Smooth muscle cell (in vitro differentiated cells): ENCODE data around the gene NELFA. TPM values are rescaled to one million over a fixed set of nuclear protein-coding genes. Genes with fewer than 3 reads are reported as not detected.

Source experiments
- DNase-seq: peaks from one replicate; lab custom pipeline; 2025; ENCODE audit not compliant: unreplicated experiment; lab: John Stamatoyannopoulos, UW
- H2AFZ ChIP-seq: fragments of 200-600 bp; sonication (generic); 2 replicates; pipeline ENCODE4 v1.6.0; 2016; ENCODE audit warnings: antibody characterized with exemption, low read depth, mild to moderate bottlenecking
- H3F3A ChIP-seq: fragments of 200-600 bp; sonication (generic); 2 replicates; pipeline ENCODE4 v1.6.0; 2017; ENCODE audit warnings: antibody characterized with exemption, low read depth
- H3K27ac ChIP-seq: fragments of 200-600 bp; sonication (generic); 2 replicates; pipeline ENCODE4 v1.5.1; 2016; ENCODE audit warnings: low read depth, mild to moderate bottlenecking
- H3K27me3 ChIP-seq: fragments of 200-600 bp; sonication (generic); 2 replicates; pipeline ENCODE4 v1.6.1; 2016; ENCODE audit warnings: low read depth, mild to moderate bottlenecking
- H3K36me3 ChIP-seq: fragments of 200-600 bp; sonication (generic); 2 replicates; pipeline ENCODE4 v1.5.1; 2016; ENCODE audit warnings: low read depth
- H3K4me1 ChIP-seq: fragments of 200-600 bp; sonication (generic); 2 replicates; pipeline ENCODE4 v1.5.1; 2016; ENCODE audit warnings: low read depth
- H3K4me2 ChIP-seq: fragments of 200-600 bp; sonication (generic); 2 replicates; pipeline ENCODE4 v1.6.0; 2016; ENCODE audit warnings: mild to moderate bottlenecking
- H3K4me3 ChIP-seq: fragments of 200-600 bp; sonication (generic); 2 replicates; pipeline ENCODE4 v1.5.1; 2016; ENCODE audit warnings: mild to moderate bottlenecking
- H3K79me2 ChIP-seq: fragments of 200-600 bp; sonication (generic); 2 replicates; pipeline ENCODE4 v1.6.0; 2016; ENCODE audit warnings: low read depth, mild to moderate bottlenecking
- H3K9ac ChIP-seq: fragments of 200-600 bp; sonication (generic); 2 replicates; pipeline ENCODE4 v1.6.0; 2016; ENCODE audit warnings: low read depth
- H3K9me3 ChIP-seq: fragments of 200-600 bp; sonication (generic); replicated peaks from 2 replicates; pipeline ENCODE4 v1.5.1; 2016; ENCODE audit warnings: low read depth
- H4K20me1 ChIP-seq: fragments of 200-600 bp; sonication (generic); 2 replicates; pipeline ENCODE4 v1.6.0; 2016; ENCODE audit warnings: low read depth
- WGBS: methylation state at CpG from one replicate; pipeline ENCODE4 v1.1.7; 2016; ENCODE audit warnings: low lambda C conversion rate; 5-methylcytosine and 5-hydroxymethylcytosine counted together
- polyA plus RNA-seq: library from polyadenylated mRNA; unstranded; fragments of >200 nt; fragmentation: Nextera tagmentation; extraction: Ambion mirVana; gene quantifications from 2 replicates; pipeline ENCODE4 v1.2.1, GENCODE V29; 2016
- total RNA-seq: library from RNA; depleted of rRNA; stranded (reverse); fragments of >200 nt; gene quantifications from 2 replicates; pipeline ENCODE4 v1.2.3, GENCODE V29; 2014
- TF ChIP-seq, protein P1 (sequence below): fragments of 200-600 bp; sonication (generic); IDR thresholded peaks from 2 replicates; pipeline ENCODE4 v1.5.1; 2017; ENCODE audit warnings: borderline replicate concordance, mild to moderate bottlenecking, antibody characterized with exemption; ENCODE audit not compliant: insufficient read depth, poor library complexity, severe bottlenecking

Gene NELFA
- total and polyA plus RNA-seq, 2 experiments from 2014 or later: 16.3 to 33.7 TPM

DNA sequence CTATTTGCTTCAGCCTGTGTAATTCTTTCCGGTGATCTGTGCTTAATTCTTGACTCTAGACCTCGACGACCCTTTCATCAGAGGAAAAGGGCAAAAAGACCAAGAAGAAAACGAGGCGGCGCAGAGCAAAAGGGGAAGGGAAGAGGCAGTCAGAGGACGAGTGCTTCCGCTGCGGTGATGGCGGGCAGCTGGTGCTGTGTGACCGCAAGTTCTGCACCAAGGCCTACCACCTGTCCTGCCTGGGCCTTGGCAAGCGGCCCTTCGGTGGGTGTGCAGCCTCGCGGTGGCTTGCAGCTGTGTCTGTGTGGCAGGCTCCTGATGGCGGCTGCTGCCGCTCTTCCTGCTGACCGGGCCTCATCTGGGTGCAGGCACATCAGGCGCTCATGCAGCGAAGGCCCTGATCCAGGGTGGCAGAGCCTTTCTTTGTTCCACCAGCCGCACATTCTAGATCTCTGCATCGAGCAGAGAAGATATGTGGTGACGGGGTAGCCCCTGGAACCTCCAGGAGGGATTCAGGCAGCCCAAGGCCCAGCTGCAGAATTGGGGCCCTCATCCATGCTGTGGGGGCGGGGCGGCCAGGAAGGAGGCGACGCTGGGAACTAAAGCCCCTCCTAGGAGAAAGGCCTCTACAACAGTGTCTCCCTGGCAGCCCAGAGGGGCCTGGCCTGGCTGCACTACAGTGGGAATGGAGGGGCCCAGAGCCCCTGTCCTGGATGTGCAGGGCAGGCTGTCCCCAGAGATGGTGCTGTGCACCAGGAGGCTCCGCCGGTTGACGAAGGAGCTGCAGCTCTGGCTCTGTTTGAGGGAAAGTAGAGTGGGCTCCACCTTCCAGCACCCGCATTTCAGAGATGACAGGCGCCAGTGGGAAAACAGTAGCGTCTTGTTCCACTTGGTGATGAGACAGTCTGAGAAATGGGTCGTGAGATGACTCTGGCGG is 32.1 kb downstream of the NELFA start:
- no peaks in the 10 kb centered on the region for H3K27me3 ChIP-seq
- no peaks in the 10 kb centered on the region for H3K9me3 ChIP-seq
- 97% methylated on average over 35 of the region's 35 CpGs for WGBS
- TF ChIP-seq, protein P1, sequence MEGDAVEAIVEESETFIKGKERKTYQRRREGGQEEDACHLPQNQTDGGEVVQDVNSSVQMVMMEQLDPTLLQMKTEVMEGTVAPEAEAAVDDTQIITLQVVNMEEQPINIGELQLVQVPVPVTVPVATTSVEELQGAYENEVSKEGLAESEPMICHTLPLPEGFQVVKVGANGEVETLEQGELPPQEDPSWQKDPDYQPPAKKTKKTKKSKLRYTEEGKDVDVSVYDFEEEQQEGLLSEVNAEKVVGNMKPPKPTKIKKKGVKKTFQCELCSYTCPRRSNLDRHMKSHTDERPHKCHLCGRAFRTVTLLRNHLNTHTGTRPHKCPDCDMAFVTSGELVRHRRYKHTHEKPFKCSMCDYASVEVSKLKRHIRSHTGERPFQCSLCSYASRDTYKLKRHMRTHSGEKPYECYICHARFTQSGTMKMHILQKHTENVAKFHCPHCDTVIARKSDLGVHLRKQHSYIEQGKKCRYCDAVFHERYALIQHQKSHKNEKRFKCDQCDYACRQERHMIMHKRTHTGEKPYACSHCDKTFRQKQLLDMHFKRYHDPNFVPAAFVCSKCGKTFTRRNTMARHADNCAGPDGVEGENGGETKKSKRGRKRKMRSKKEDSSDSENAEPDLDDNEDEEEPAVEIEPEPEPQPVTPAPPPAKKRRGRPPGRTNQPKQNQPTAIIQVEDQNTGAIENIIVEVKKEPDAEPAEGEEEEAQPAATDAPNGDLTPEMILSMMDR: no peak
- H3K79me2 ChIP-seq: no peaks in the 10 kb centered on the region
- no peak overlapping the region for H3K9ac ChIP-seq
- DNase-seq: no peak
- H3K36me3 ChIP-seq: no peaks in the 10 kb centered on the region
- no peak overlapping the region for H3K4me3 ChIP-seq
- no peak overlapping the region for H3K4me2 ChIP-seq
- no peaks in the 10 kb centered on the region for H4K20me1 ChIP-seq
- H3K27ac ChIP-seq: no peak overlapping the region
- H3F3A ChIP-seq: no peaks in the 10 kb centered on the region
- no peak overlapping the region for H2AFZ ChIP-seq
- no peaks in the 10 kb centered on the region for H3K4me1 ChIP-seq

DNA sequence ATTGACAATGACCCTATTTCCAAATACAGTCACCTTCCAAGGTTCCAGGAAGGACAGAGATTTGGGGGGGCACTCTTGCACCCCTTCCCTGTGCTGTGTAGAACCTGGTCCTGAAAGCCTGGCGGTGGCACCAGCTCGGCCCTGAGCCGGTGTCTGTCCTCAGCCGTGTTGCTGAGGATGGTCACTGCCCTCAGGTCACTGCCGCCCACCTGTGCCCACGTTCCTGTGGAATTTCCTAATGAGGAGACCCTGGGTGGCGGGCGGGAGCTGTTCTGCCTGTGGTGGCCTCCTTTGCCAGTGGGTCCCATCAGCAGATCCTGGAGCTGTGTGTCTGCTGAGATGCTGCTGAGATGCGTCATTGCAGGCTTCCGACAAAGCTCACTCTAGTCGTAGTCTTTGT is 32.9 kb downstream of the NELFA start:
- H3K4me3 ChIP-seq: no peak overlapping the region
- H3K9ac ChIP-seq: no peak overlapping the region
- H3K79me2 ChIP-seq: no peaks in the 10 kb centered on the region
- DNase-seq: no peak
- no peaks in the 10 kb centered on the region for H3K36me3 ChIP-seq
- H3K4me2 ChIP-seq: no peak overlapping the region
- no peak overlapping the region for H2AFZ ChIP-seq
- H3F3A ChIP-seq: no peaks in the 10 kb centered on the region
- H3K9me3 ChIP-seq: no peaks in the 10 kb centered on the region
- no peaks in the 10 kb centered on the region for H3K27me3 ChIP-seq
- no peak overlapping the region for H3K27ac ChIP-seq
- TF ChIP-seq, protein P1: no peak
- no peaks in the 10 kb centered on the region for H3K4me1 ChIP-seq
- WGBS: 98% methylated on average over 11 of the region's 11 CpGs
- H4K20me1 ChIP-seq: no peaks in the 10 kb centered on the region

DNA sequence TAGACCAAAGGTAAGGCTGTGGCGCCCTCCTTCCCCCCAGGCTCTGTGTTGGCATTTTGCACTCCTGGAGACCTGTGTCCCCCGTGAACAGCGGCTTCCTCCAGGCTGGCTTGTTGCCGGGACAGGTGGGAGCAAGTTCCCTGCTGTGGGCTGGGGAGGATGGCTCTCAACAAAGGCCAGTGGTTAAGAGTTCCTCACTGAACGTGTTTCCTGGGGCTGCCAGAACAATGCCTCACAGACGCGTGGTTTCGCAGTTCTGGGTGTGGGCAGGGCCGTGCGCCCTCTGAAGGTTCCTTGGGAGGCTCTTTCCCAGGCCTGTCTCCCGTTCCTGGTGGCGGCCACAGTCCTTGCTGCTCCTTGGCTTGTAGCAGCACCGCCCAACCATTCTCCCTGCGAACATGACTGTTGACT is 33.4 kb downstream of the NELFA start:
- 95% methylated on average over 14 of the region's 14 CpGs for WGBS
- no peak overlapping the region for H3K27ac ChIP-seq
- no peaks in the 10 kb centered on the region for H3F3A ChIP-seq

More for the DNA sequence above, 33.4 kb downstream of the NELFA start:
- Histone ChIP-seq H3K79me2 (no peaks in the 10 kb centered on the region), H3K4me2 (no peak overlapping the region), H3K27me3 (no peaks in the 10 kb centered on the region), H4K20me1 (no peaks in the 10 kb centered on the region), H3K36me3 (no peaks in the 10 kb centered on the region), H3K4me1 (no peaks in the 10 kb centered on the region), H3K4me3 (no peak overlapping the region), H3K9ac (no peak overlapping the region), H3K9me3 (no peaks in the 10 kb centered on the region), H2AFZ (no peak overlapping the region)
- no peak for DNase-seq
- TF ChIP-seq, protein P1: no peak
